ENCODE results near the gene PPP2R5E.
"Not testable (repeated sequence)": the region's sequence is repeated elsewhere in the genome, so short reads cannot be mapped to it uniquely, and the experiment has no call there.

PPP2R5E gene

DNA sequence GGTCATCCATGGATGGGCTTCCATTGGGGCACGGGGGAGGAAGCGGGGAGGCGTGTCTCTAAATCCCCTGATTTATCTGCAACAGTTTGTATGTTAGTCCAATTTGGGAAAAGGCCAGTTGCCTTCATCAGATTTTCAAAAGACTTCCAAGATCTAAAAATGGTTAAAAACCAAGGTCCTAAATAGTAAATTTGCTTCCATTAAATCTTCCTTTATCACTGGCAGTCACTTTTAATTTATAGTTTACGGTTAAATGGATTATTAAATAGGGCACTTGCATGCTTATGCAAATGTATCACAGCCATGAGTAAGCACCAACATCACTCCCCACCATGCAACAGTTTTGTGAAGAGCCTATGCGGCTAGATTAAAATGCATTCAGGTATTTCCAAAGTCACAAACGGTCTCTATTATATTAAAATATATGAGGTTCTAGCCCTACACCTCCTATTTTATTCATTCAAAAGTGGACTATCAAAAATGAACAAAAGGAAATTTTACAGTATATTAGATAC, 116.3 kb downstream of the PPP2R5E start:
- DNase-seq = no peak

DNA sequence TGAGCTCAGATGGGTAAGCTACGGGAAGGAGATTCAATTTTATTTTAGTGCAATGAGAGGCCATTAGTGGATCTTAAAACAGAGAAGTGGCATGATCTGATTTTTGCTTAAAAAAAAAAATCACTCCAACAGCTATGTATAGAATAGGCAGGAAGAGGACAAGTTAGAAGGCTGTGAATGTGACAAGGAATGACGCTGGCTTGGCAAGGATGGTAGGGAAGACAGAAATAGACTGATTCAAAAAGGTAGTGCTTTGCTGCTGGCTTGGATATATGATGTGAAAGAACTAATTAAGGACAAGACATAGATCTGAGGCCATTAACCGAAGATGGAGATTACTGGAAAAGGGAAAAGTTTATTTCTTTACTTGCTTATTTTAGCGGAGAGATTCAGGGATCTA, 119.3 kb downstream of the PPP2R5E start:
- no peak for DNase-seq

DNA sequence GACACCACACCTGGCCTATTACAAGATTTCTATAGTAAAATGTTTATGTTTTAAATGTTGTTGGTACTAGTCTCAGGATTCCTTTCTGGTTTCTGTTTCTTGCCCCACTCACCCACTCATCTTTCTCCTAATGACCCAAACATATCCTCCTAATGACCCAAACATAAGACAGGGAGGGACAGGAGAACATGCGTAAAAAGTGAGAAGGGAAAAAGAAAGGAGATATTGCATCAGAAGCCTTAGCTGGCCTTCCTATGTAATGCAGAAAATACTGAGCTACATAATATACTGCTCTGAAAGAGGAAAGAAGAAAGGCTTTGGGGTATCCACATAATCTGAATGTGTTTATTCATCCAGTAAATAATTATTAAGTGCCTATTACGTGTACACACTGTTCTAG, 119.8 kb downstream of the PPP2R5E start:
- DNase-seq = no peak

DNA sequence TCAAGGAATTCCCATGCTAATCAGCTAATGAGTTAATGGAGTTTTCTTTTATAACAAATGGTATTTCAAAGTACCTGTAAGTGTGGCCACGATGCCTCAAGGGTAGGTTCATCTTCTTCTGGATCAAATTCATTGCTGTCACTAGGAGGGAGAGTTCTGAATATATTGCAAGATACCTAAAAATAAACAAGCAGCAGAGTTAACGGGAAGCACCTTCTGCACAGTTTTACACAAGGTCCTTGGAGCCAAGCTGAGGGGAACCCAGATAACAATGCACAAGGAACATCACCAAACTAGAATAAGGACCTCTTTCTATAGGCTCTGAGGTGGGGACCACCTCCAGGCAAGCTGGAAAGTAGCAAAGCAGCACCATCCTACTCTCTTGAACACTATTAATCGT, 121.3 kb downstream of the PPP2R5E start:
- no peak for DNase-seq

DNA sequence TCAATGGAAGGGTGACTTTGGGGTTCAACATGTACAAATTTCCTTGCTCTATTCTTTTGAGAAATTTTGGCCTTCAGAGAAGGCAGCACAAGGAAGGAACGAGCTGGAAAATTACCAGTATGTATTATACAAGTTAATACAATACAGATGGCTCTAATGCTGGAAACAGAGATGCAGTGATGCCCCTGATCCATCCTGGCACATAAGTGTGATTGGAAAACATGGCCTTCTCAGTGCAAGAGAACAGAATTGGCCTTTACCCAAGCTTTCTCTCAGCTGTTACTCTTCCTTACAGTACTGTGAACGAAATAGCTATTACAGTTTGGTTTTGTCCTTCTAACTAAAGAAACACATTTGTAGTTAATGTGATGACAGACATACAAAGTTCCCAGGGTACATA, 122.0 kb downstream of the PPP2R5E start:
- no peak for DNase-seq

DNA sequence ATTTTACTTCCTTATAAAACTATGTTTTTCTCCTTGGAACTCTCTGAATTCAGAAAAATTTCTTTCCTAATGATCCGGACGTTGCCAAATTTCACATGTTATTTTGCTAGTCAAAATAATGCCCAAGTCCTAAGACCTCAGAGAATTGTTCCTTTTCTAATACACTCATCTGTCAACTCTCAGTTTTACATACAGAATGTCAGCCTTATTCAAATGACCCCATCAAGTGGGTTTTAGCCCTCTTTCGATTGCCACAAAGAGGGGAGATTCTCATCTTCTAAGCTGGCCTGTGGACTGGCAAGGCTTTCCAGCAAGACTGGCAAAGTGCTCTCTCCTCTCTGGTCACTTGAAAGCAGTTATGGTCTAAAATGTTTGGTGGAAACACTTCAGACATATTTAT, 125.2 kb downstream of the PPP2R5E start:
- DNase-seq = no peak

DNA sequence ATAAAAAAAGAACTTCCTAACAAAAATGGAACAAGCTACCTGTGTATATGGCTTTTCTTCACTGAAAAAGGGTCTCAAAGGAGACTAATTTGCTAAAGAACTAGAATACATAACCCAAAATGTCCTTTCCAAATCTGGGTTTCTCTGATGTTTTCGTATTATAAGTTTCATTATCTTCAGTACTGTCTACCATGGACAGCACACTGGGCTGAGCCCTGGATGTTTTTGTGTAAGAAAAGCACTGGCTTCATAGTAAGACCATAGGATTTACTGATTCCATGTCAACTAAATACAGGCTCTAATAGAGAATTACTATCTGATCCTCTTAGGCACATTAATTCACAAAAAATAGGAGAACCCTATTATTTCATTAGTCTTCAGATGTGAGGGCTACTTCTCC, 130.2 kb downstream of the PPP2R5E start:
- no peak for DNase-seq

DNA sequence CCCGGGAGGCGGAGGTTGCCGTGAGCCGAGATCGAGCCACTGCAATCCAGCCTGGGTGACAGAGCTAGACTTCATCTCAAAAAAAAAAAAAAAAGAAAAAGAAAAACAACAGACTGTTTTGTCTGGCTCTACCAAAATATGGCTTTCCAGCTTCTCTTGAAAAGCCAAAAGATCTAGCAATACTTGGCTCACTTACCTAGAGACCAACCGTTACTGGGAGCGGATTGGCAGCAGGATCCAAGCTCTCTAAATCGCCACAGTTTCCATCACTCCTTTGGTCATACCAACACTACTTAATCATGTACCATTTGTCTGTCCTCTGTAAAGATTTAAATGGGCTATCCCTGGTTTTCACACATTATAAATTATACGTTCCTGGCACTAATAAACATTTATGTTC, 136.8 kb downstream of the PPP2R5E start:
- DNase-seq = no peak

DNA sequence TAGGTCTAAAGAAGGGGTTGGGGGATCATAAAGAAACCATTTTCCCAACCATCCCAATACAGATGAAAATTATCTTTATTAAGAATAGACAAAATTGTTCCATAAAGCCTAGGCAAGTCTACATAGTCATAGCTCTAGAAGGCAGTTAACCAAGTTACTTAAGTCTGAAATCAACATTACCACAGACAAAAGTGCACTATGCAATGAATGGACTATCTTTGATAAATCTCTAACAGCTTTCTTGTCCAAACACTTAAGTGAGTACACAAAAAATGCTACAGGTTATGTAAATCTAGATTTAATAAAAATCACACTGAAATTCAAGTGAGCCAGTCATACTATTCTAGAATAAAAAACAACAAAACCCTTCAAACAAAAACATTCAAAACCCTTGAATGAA, 137.5 kb downstream of the PPP2R5E start:
- DNase-seq = no peak

DNA sequence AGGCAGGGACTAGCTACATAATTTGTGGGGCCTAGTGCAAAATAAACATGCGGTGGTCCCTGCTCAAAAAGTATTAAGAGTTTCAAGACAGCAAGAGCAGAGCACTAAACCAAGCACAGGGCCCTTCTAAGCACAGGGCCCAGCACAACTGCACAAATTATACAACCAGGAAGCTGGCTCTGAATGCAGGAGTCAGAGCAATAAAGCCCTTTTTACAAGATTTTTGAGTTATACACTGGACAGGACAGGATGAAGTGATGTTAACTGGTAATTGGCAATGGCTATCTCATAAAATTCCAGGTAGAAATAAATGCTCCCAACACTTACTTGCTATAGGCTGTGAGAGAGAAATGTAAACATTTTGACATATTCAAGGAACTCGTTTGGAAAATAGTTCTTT, 138.3 kb downstream of the PPP2R5E start:
- DNase-seq = no peak

DNA sequence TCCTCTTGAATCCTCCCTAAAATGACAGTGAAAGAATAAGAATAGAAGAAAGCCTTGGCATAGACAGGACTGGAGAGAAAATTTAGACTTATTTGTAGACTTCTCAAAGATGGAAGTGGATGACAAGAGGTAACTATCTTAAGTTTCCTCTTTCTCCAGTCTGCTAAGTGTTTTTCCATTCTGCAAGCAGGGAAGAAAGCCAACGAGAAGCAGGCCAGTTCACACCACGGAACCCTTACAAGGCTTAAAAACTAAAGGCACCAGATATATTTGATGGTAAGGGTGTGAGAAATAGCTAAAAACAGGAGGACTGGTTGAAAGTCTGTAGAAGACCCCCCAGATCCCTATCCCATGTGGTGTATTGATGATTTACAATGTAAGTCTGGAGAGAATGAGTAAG, 141.5 kb downstream of the PPP2R5E start:
- no peak for DNase-seq

DNA sequence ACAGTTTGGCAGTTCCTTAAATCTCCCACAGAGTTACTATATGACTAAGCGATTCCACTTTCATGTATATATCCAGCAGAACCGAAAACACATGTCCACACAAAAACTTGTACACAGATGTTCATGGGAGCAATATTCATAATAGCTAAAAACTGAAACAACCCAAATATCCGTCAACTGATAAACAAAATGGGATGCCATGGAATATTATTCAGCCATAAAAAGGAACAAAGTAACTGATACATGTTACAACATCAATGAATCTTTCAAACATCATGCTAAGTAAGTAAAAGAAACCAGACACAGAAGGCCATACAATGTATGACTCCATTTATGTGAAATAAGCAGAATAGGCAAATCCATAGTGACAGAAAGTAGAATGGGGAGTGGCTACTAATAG, 144.2 kb downstream of the PPP2R5E start:
- no peak for DNase-seq

DNA sequence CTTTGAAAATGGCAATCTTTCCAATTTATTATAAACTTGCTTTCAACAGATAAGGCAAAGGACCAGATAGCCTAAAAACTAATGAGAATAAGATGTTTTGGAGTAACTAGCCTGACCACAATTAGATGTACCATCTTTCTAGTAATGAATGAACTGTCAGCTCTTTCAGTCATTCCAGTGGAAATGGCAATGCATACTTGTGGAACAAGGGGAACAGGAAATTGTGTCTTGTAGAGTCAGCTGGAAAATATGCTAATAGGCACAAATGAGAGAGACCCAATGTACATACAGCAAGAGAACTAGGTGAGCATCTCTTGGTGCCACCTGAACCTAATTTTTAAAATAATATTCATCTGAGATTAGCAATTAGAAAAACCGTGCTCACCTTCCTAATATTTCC, 148.3 kb downstream of the PPP2R5E start:
- no peak for DNase-seq

DNA sequence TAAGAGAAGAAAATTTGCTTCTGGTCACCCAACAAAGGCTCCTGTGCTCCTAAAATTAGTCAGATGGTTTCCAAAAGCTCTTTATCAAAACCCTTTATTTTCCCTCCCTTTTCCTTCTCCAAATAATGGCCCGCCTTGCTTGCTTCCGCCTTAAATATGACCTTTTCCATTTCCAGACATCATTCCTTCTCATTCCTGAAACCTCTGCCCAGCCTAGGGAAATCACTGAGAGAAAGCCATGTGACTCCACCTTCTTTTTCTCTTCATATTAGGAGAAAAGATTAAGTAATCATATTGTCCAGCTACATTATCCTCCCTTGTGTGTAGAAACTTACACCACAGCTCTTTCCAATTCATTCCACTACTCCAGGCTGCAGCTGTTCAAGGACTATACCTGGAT, 148.7 kb downstream of the PPP2R5E start:
- DNase-seq = no peak

DNA sequence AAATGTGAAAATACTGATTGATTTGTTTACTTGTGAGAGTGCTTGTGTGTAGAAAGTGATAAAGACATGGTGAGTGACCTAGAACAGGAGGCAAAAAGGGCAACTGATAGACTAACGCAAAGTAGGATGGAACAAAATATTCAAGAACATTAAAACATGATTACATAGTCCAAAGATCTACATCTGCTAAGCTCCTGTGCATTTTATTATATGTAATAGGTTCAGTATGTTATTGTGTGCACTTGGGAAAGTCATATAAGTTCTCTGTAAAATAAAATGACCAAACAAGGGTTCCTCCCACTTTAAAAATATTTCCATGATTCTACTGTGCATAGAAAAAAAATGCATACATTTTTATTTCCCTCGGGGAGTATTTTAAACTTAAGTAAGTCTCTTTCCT, 150.2 kb downstream of the PPP2R5E start:
- no peak for DNase-seq

DNA sequence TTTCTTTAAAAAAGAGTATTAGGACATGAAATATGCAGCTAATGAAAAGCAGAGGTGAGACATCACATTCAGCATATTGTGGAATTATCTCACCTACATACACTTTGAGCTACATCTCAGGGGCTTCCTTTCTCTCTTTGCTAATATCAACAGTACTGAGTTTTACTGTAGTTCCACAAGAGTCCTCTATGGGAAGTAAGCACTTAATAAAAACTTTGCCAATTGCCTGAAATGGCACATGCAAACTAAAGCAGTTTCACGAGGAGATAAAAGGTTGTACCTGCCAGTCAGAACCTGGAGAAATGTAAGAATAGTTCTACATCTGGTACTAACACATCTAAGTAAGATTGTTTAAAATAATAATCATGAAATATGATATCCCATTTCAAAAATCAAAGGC, 150.9 kb downstream of the PPP2R5E start:
- DNase-seq = no peak

DNA sequence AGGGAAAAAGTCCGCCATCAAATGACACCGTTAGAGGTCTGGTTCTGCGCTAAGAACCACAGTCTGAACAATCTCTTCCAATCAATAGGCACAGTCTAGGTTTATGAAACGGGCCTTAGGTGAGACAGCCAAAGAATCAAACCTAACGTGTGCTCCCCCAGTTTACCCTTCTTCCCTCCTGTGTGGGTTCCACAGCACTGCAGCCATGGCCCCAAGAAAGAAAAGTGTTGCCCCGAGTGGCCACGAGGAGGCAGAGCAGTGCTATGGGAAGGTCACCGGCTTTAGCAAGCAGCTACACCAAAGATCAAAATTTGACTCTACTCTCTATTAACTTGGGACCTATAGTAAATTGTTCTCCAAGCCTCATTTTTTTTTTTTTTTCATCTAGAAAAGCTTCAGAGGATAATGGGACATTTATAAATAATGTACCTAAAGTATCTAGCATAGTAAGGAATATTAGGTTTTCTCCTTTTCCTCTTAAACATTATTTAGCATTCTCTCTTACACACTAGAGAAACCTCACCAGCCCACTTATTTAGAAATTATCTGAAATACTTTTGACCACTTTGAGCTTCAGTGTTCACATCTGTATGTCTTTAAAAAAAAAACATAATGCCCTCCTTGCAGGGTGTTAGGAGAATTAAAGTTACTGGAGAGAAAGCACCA, 154.3 kb downstream of the PPP2R5E start:
- DNase-seq = peak; percentile 65

DNA sequence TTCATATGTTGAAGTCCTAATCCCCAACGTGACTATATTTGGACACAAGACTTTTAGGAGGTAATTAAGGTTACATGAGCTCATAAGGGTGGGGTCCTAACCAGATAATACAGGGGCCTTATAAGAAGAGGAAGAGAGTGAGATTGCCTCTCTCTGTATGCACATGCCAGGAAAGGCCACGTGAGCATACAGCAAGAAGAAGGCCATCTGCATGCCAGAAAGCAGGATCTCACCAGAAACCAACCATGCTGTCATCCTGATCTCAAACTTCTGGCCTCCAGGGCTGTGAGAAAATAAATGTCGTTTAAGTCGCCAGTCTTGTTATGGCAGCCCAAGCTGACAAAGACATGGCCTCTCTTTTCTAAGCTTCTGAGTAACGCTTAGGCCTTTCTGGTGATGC, 155.5 kb downstream of the PPP2R5E start:
- no peak for DNase-seq

DNA sequence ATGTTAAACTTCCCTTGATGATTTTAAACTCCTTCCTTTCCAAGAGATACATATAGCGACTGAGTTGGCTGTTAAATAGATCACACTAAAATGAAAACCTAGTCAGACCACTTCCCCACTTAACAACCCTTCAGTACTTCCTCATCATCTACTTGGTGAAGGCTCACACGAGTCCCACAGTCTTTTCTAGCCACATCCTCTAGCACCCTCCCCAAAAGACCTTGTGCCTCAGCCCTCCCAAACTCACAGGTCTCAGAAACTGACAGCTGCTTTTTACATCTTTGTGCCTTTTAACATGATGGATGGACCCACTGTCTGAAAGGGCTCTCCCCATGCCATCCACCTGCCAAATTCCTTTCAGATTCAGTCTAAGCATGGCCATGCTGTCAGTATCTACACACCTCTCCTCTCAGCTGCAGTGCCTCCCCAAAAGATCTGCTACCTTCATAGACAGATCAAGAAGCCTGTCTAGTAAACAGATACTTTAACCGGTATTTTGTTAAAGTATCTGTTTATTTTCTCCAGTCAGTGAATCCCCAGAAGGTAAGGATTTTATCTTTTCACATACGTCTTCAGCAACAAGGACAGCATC, 159.3 kb downstream of the PPP2R5E start:
- no peak for DNase-seq

DNA sequence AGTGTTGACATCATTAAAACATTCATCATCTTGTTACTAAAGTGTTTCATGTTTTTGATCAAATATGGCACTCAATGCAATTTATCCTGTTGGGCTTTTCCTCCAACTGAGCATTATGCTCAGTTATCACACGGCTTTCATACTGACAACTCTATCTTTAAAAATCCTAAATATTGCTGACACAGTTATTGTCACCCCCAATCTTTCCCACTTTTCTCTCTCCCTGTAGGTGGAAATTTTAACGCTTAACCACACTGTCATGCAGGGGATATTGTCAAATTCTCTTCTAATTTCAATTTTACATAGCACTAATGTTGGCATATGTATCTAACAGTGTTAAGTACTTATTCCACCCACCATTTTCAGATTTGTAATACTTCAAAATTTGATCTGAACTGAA, 164.7 kb downstream of the PPP2R5E start:
- DNase-seq = no peak

DNA sequence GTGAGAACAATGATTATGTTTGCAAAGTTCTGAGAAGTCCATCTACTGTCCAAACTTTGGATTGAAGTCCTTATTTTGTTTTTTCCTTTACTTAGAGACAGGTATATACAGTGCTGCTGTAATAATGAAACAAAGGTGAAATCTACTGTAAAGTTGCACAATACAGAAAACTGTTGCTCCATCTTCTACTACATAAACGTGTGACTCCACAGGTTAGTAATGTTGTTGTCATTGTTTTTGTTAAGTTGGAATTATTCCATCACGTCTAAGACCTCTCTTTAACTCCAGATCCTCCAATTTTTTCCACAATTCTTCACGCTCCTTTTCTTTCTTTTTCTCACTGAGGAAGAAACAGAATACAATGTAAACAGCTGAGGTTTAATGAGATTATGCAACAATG, 167.4 kb downstream of the PPP2R5E start:
- no peak for DNase-seq

DNA sequence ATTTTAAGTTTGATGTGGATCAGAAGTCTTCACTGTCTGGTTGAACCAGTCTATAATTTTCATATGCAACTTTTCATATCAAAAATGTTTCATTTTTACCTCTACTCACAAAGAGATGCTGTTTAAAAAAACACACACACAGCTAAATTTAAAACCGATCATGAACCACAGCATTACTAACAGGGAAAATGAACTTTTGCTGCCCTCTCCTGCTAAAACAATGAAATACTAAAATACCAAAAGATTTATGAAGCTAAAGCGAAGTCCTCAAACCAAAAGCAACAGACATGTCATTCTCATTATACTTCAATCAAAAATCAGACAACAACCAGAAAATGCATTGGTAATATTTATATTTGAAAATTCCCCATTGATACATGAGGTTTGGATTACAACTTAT, 171.6 kb downstream of the PPP2R5E start:
- DNase-seq = not testable (repeated sequence)

DNA sequence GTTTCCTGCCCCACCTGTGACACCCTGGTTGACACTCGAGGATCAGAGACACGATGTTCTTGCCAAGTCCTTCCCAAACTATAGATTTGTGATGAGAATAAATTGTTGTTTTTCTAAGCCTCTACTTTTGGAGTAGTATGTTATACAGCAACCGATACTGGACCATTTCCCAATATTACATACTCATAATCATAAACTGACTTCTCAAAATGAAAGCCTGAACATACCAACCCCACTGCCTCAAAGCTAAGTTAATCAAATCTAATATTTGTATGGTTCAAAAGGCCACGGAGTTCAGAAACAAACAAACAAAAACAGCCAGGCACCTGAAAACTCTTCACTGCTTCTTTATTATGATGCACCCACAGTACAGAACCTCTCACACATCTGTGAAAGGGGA, 172.1 kb downstream of the PPP2R5E start:
- DNase-seq = no peak

DNA sequence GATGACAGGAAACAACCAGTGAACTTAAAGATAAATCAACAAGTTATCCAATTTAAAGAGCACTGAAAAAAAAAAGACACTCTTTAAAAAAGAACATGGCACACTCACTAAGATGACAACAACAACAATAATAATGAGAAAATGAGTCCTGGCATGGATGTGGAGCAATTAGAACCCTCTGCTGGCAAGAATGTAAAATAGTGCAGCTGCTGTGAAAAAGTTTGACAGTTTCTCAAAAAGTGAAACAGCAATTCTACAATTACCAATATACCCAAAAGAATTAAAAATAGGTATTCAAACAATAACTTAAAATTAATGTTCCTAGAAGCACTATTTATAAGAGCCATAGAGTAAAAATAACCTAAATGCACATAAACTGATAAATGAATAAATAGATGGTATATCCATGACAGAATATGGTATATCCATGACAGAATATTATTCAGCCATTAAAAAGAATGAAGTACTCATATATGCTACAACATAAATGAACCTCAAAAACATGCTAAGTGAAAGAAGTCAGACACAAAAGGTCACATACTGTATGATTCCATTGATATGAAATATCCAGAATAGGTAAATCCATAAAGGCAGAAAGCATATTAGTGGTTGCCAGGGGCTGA, 175.3 kb downstream of the PPP2R5E start:
- DNase-seq = no peak

DNA sequence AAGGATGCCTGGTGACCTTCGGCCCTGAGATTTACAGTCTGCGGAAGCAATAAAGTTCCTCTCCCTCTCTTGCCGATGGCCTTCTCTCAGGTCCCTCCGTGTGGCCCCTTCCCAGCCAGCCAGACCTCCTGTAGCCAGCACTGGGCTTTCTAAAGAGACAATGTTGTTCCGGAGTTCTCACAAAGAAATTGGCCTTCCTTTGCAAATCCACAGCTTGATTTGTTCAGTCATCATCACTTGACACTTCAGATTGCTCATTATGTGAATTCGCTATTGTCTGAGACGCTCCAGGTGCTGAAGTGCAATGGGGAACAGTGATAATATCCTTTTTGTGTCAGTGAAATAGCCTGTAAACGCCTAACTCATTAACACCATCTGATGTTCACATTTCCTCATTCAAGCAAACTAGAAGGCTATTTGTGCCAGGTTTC, 180.8 kb downstream of the PPP2R5E start:
- no peak for DNase-seq
